SK-N-SH (cell line): ENCODE measurements around the gene MIPOL1. TPM values are rescaled to one million over a fixed set of nuclear protein-coding genes. Genes with fewer than 3 reads are reported as not detected.
"Not testable (repeated sequence)": the region's sequence is repeated elsewhere in the genome, so short reads cannot be mapped to it uniquely, and the experiment has no call there.

Source experiments
- CTCF ChIA-PET: fragments of 300-600, 350-600 bp; formaldehyde crosslinking; extraction: SDS; loops from one replicate; lab custom pipeline; 2021; lab: Yijun Ruan, JAX
- POLR2A ChIA-PET: fragments of 350-600 bp; sonication (Branson Sonifier 250); formaldehyde crosslinking; extraction: SDS; loops from one replicate; lab custom pipeline; 2020; ENCODE audit warnings: antibody characterized with exemption, inconsistent platforms; lab: Yijun Ruan, JAX
- DNase-seq: peaks from one replicate; pipeline ENCODE4 v3.0.0; 2012
- H2AFZ ChIP-seq: fragments of 200-600 bp; sonication (generic); 2 replicates; pipeline ENCODE4 v1.8.1; 2016; ENCODE audit warnings: antibody characterized with exemption, mild to moderate bottlenecking, low read depth
- H3F3A ChIP-seq: fragments of 200-600 bp; sonication (generic); replicated peaks from 2 replicates; pipeline ENCODE3; 2016; ENCODE audit warnings: antibody characterized with exemption, mild to moderate bottlenecking; ENCODE audit not compliant: insufficient read depth
- H3K27ac ChIP-seq, 2 experiments: fragments of 200-500 bp in 1 of 2; fragments of 200-600 bp in 1 of 2; sonication (Bioruptor generic) in 1 of 2; sonication (generic), shearing (Covaris generic) in 1 of 2; 2 replicates each; pipeline versions ENCODE4 v1.5.1 to v1.6.1; 2014 to 2016; ENCODE audit warnings: low read depth in 2 of 2, inconsistent platforms in 1 of 2, low read length in 1 of 2, mild to moderate bottlenecking in 1 of 2, mixed read lengths in 1 of 2
- H3K27me3 ChIP-seq: fragments of 200-600 bp; sonication (generic), shearing (Covaris generic); 2 replicates; pipeline ENCODE4 v1.6.1; 2016; ENCODE audit warnings: mixed run types; ENCODE audit not compliant: insufficient read depth
- H3K36me3 ChIP-seq, 2 experiments: fragments of 200-500 bp in 1 of 2; fragments of 200-600 bp in 1 of 2; sonication (Bioruptor generic) in 1 of 2; sonication (generic) in 1 of 2; replicated peaks in 1 of 2; 2 replicates each; pipeline versions ENCODE3 to v1.5.1; 2014 to 2016; ENCODE audit warnings: low read length in 1 of 2, mild to moderate bottlenecking in 1 of 2; ENCODE audit not compliant: insufficient read depth in 2 of 2, control insufficient read depth in 1 of 2
- H3K4me1 ChIP-seq, 2 experiments: fragments of 200-500 bp in 1 of 2; fragments of 200-600 bp in 1 of 2; sonication (Bioruptor generic) in 1 of 2; sonication (generic), shearing (Covaris generic) in 1 of 2; 2 replicates each; pipeline versions ENCODE4 v1.5.1 to v1.6.1; 2014 to 2016; ENCODE audit warnings: low read depth in 1 of 2, low read length in 1 of 2, mixed run types in 1 of 2; ENCODE audit not compliant: insufficient read depth in 2 of 2, control insufficient read depth in 1 of 2
- H3K4me2 ChIP-seq: fragments of 200-600 bp; sonication (generic), shearing (Covaris generic); 2 replicates; pipeline ENCODE4 v1.6.1; 2017; ENCODE audit warnings: mixed run types
- H3K4me3 ChIP-seq, 2 experiments: fragments of 200-500 bp in 1 of 2; fragments of 200-600 bp in 1 of 2; sonication (Bioruptor generic) in 1 of 2; sonication (generic), shearing (Covaris generic) in 1 of 2; 2 replicates each; pipeline versions ENCODE4 v1.5.1 to v1.8.1; 2014 to 2016; ENCODE audit warnings: low read depth in 2 of 2, inconsistent platforms in 1 of 2, low read length in 1 of 2, mild to moderate bottlenecking in 1 of 2, mixed read lengths in 1 of 2, moderate library complexity in 1 of 2
- H3K79me2 ChIP-seq: fragments of 200-600 bp; sonication (generic); 2 replicates; pipeline ENCODE4 v1.8.1; 2017; ENCODE audit warnings: mild to moderate bottlenecking; ENCODE audit not compliant: insufficient read depth
- H3K9ac ChIP-seq: fragments of 200-600 bp; sonication (generic); 2 replicates; pipeline ENCODE4 v1.6.1; 2017; ENCODE audit warnings: mixed run types
- H3K9me2 ChIP-seq: fragments of 200-600 bp; sonication (generic); 2 replicates; pipeline ENCODE4 v1.6.1; 2017; ENCODE audit warnings: mixed run types
- H3K9me3 ChIP-seq: fragments of 200-600 bp; sonication (generic); 2 replicates; pipeline ENCODE4 v1.6.1; 2017; ENCODE audit warnings: mixed run types, mild to moderate bottlenecking, moderate library complexity
- H4K20me1 ChIP-seq: fragments of 200-600 bp; sonication (generic); 2 replicates; pipeline ENCODE4 v1.6.1; 2017; ENCODE audit warnings: mild to moderate bottlenecking, mixed run types; ENCODE audit not compliant: insufficient read depth
- EP300 ChIP-seq, 2 experiments: IDR thresholded peaks; 2 replicates each; pipeline versions ENCODE4 v1.4.0 to v1.6.1; 2012; ENCODE audit warnings: borderline replicate concordance in 1 of 2, low read depth in 1 of 2, low read length in 1 of 2
- FOXJ3 ChIP-seq: sonication (generic); formaldehyde crosslinking; IDR thresholded peaks from 2 replicates; pipeline ENCODE4 v1.5.1; 2020; ENCODE audit warnings: mild to moderate bottlenecking, missing genetic modification reagents
- FOXM1 ChIP-seq: IDR thresholded peaks from 2 replicates; pipeline ENCODE4 v1.4.0; 2012; ENCODE audit warnings: low read depth, mild to moderate bottlenecking
- GATA2 ChIP-seq: sonication (generic); formaldehyde crosslinking; IDR thresholded peaks from 2 replicates; pipeline ENCODE4 v1.5.0; 2020; ENCODE audit warnings: mild to moderate bottlenecking, missing genetic modification reagents
- MXI1 ChIP-seq: IDR thresholded peaks from 2 replicates; pipeline ENCODE4 v1.6.1; 2012; ENCODE audit warnings: mild to moderate bottlenecking, low read depth, low read length, improper control_type of control experiment
- RFX5 ChIP-seq: IDR thresholded peaks from 2 replicates; pipeline ENCODE4 v1.6.1; 2012; ENCODE audit warnings: mild to moderate bottlenecking, improper control_type of control experiment, low read length
- SIN3A ChIP-seq: IDR thresholded peaks from 2 replicates; pipeline ENCODE4 v1.6.1; 2012; ENCODE audit warnings: low read depth, mild to moderate bottlenecking, low read length, moderate library complexity, borderline replicate concordance
- SMC3 ChIP-seq: IDR thresholded peaks from 2 replicates; pipeline ENCODE4 v1.6.1; 2012; ENCODE audit warnings: low read depth, low read length, improper control_type of control experiment
- TEAD4 ChIP-seq: IDR thresholded peaks from 2 replicates; pipeline ENCODE4 v1.4.0; 2012; ENCODE audit warnings: mild to moderate bottlenecking, borderline replicate concordance; ENCODE audit not compliant: insufficient read depth
- YY1 ChIP-seq: IDR thresholded peaks from 2 replicates; pipeline ENCODE4 v1.4.0; 2012; ENCODE audit warnings: low read depth, mild to moderate bottlenecking
- WGBS: methylation state at CpG from one replicate; pipeline ENCODE4 v1.1.6; 2017; ENCODE audit warnings: low lambda C conversion rate; 5-methylcytosine and 5-hydroxymethylcytosine counted together
- polyA plus RNA-seq, 3 experiments: library from polyadenylated mRNA; depleted of rRNA; stranded (reverse); fragments of >200 nt; gene quantifications; 2 replicates each; pipeline ENCODE4 v1.2.3, GENCODE V29; 2012
- TF ChIP-seq, protein P1 (sequence below): fragments of 200-600 bp; sonication (generic); IDR thresholded peaks from 2 replicates; pipeline ENCODE4 v1.6.1; 2017; ENCODE audit warnings: antibody characterized with exemption, mild to moderate bottlenecking, moderate library complexity
- TF ChIP-seq, protein P2 (sequence below): IDR thresholded peaks from 2 replicates; pipeline ENCODE4 v1.4.0; 2012; ENCODE audit warnings: low read depth, borderline replicate concordance

The MIPOL1 gene
- polyA plus RNA-seq, 1 of the 3 experiments (the other 2 are of a cell fraction), result 0.23 TPM

DNA sequence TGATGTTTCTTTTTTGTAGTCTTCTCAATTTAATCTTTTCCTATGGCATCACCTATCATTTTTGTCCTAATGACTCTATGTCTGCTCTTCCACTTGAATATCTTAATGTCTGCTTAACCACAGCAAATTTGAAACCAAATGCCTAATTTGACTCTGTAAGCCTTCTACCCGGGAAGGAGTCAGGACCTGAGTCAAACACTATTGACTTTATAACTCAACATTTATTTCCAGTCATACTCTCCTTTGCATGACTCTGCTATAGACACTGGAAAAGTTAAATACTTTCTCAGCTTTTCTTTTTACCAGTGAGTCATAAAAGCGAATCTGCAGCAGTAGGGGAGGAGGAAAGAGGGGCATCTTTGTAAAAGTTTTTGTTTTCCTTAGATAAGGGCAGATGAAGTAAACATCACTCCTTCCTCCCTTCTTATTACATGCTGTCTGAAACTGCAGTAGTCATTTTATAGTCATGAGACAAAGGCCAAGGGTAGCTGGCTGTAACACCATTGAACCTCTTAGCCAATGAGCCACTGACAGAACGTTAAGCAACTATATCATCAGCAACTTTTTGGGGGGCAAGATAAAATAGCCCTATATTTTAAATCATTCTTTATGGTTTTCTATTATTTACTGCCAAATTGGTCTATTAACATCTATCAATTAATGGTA is 179.3 kb downstream of the MIPOL1 start:
- Histone ChIP-seq H3K4me2 (no peak overlapping the region), H3K4me3 (no peak overlapping the region), H3K9me3 (no peaks in the 10 kb centered on the region), H2AFZ (no peak overlapping the region), H4K20me1 (no peaks in the 10 kb centered on the region), H3K79me2 (no peaks in the 10 kb centered on the region), H3K27ac (no peak overlapping the region), H3K9ac (no peak overlapping the region), H3K4me1 (no peaks in the 10 kb centered on the region), H3K27me3 (no peaks in the 10 kb centered on the region), H3K9me2 (no peaks in the 10 kb centered on the region), H3K36me3 (no peaks in the 10 kb centered on the region), H3F3A (no peaks in the 10 kb centered on the region)
- no peak for DNase-seq
- POLR2A ChIA-PET, result no interaction called here
- 4% methylated on average over 3 of the region's 3 CpGs for WGBS
- TF ChIP-seq SMC3 (no peak), GATA2 (no peak), FOXM1 (no peak), RFX5 (no peak), SIN3A (no peak), YY1 (no peak), TEAD4 (no peak), EP300 (IDR thresholded peaks at IDR 0.05; ENCODE audit: borderline replicate concordance in 1 of 2, low read depth in 1 of 2, low read length in 1 of 2) (no peak)
- TF ChIP-seq, protein P1, sequence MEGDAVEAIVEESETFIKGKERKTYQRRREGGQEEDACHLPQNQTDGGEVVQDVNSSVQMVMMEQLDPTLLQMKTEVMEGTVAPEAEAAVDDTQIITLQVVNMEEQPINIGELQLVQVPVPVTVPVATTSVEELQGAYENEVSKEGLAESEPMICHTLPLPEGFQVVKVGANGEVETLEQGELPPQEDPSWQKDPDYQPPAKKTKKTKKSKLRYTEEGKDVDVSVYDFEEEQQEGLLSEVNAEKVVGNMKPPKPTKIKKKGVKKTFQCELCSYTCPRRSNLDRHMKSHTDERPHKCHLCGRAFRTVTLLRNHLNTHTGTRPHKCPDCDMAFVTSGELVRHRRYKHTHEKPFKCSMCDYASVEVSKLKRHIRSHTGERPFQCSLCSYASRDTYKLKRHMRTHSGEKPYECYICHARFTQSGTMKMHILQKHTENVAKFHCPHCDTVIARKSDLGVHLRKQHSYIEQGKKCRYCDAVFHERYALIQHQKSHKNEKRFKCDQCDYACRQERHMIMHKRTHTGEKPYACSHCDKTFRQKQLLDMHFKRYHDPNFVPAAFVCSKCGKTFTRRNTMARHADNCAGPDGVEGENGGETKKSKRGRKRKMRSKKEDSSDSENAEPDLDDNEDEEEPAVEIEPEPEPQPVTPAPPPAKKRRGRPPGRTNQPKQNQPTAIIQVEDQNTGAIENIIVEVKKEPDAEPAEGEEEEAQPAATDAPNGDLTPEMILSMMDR, result no peak
- TF ChIP-seq, protein P2, sequence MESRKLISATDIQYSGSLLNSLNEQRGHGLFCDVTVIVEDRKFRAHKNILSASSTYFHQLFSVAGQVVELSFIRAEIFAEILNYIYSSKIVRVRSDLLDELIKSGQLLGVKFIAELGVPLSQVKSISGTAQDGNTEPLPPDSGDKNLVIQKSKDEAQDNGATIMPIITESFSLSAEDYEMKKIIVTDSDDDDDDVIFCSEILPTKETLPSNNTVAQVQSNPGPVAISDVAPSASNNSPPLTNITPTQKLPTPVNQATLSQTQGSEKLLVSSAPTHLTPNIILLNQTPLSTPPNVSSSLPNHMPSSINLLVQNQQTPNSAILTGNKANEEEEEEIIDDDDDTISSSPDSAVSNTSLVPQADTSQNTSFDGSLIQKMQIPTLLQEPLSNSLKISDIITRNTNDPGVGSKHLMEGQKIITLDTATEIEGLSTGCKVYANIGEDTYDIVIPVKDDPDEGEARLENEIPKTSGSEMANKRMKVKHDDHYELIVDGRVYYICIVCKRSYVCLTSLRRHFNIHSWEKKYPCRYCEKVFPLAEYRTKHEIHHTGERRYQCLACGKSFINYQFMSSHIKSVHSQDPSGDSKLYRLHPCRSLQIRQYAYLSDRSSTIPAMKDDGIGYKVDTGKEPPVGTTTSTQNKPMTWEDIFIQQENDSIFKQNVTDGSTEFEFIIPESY, result no peak
- CTCF ChIA-PET, result no interaction called here

DNA sequence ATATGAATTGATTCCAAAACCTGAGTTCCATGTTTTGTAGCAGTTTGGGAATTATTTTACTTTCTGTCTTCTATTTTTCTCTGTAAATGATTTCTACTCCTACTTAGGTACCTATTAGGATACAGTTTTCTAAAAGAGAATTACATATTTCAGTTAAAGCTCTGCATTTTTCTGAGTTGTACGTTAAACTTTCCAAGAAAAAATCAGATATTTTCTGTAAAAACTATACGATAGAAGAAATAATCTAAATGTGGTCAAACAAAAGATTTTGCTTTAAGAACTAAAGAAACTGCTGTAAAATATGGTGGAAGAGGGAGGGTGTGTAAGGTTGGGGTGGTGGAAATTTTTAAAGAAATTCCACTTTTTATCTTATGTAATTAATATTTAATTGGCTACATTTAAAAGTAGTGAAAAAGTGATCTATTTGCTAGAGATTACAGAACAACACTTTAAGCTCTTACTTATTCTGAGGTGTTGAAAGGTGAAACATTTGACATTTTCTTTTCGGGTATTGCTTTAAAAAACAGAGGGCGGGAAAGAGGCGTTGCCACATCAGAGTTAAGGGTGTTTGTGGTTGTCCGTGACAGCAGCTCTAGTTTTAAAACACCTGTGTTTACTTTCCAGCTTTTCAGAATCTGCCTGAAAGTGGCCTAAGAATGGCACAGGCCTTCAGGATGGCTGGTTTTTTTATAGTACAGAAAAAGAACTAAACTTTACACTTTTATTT is 187.3 kb downstream of the MIPOL1 start:
- Histone ChIP-seq H3K4me2 (no peak overlapping the region), H4K20me1 (no peaks in the 10 kb centered on the region), H3K27ac (no peak overlapping the region), H3K27me3 (no peaks in the 10 kb centered on the region), H3K4me3 (no peak overlapping the region), H2AFZ (no peak overlapping the region), H3K36me3 (no peaks in the 10 kb centered on the region), H3K79me2 (no peaks in the 10 kb centered on the region), H3K4me1 (no peaks in the 10 kb centered on the region), H3K9me3 (no peaks in the 10 kb centered on the region), H3K9me2 (no peaks in the 10 kb centered on the region), H3F3A (no peaks in the 10 kb centered on the region), H3K9ac (no peak overlapping the region)
- WGBS, result 11% methylated on average over 6 of the region's 6 CpGs
- DNase-seq, result no peak
- CTCF ChIA-PET, result no interaction called here
- TF ChIP-seq MXI1 (no peak), FOXJ3 (no peak), TEAD4 (no peak)
- TF ChIP-seq, all 33 proteins: peak for 0
- POLR2A ChIA-PET, result no interaction called here

DNA sequence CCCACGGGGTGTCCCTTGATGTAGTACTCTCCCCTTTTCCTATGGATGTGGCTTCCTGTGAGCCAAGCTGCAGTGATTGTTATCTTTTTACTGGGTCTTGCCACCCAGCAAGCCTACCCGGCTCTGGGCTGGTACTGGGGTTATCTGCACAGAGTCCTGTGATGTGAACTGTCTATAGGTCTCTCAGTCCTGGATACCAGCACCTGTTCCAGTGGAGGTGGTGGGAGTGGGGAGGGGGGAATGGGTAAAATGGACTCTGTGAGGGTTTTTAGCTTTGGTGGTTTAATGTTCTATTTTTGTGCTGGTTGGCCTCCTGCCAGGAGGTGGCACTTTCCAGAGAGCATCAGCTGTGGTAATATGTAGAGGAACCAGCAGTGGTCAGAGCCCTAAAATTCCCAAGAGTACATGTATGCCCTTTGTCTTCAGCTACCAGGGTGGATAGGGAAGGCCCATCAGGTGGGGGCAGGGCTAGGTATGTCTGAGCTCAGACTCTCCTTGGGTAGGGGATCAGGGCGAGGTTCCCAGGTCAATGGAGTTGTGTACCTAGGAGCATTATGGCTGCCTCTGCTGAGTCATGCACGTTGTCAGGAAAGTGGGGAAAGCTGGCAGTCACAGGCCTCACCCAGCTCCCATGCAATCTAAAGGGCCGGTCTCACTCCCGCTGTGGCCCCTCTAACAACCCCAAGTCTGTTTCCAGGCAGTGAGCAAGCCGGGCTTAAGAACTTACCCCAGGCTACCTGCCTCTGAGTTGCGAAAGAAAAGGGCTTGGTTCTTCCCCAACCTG is 199.6 kb downstream of the MIPOL1 start:
- CTCF ChIA-PET, H3K4me3 ChIP-seq, H3K9ac ChIP-seq, H3K4me2 ChIP-seq, DNase-seq, H3K27ac ChIP-seq, H3K27me3 ChIP-seq, H3K79me2 ChIP-seq, H3F3A ChIP-seq, H3K4me1 ChIP-seq, H3K36me3 ChIP-seq, H3K9me2 ChIP-seq, H3K9me3 ChIP-seq, H4K20me1 ChIP-seq, POLR2A ChIA-PET, H2AFZ ChIP-seq: not testable (repeated sequence)
- WGBS, result 18% methylated on average over 2 of the region's 8 CpGs
